C1 segment of cervical spinal cord (tissue), 14 donors: ENCODE measurements around the gene PLEKHG5.
"Not testable (repeated sequence)": the region's sequence is repeated elsewhere in the genome, so short reads cannot be mapped to it uniquely, and the experiment has no call there.

Source experiments
- DNase-seq, 14 donors: peaks; one replicate each; lab custom pipeline; 2025; lab: John Stamatoyannopoulos, UW

The PLEKHG5 gene

GRCh38 chr1:6464514-6464836, 27.0 kb downstream of the PLEKHG5 start:
- DNase-seq = peak in 2 of 14 donors; percentile 15 to 57

- DNase-seq = no peak
These were observed 28.4 kb downstream of the PLEKHG5 start for GRCh38 chr1:6463120-6463412.

- no peak for DNase-seq
These were observed 28.9 kb downstream of the PLEKHG5 start for GRCh38 chr1:6462412-6463119.

- DNase-seq = no peak
These were observed 29.7 kb downstream of the PLEKHG5 start for GRCh38 chr1:6461538-6462411.

GRCh38 chr1:6461051-6461530, 30.4 kb downstream of the PLEKHG5 start:
- DNase-seq = no peak

GRCh38 chr1:6460301-6461050, 31.0 kb downstream of the PLEKHG5 start:
- DNase-seq = no peak

GRCh38 chr1:6459850-6460265, 31.6 kb downstream of the PLEKHG5 start:
- DNase-seq = no peak

GRCh38 chr1:6456800-6457466, 34.5 kb downstream of the PLEKHG5 start:
- no peak for DNase-seq

- DNase-seq = not testable (repeated sequence)
These were observed 35.5 kb downstream of the PLEKHG5 start for GRCh38 chr1:6455752-6456520.

GRCh38 chr1:6454856-6455751, 36.4 kb downstream of the PLEKHG5 start:
- no peak for DNase-seq

- not testable (repeated sequence) for DNase-seq
These were observed 37.3 kb downstream of the PLEKHG5 start for GRCh38 chr1:6453895-6454855.

- no peak for DNase-seq
These were observed 40.5 kb downstream of the PLEKHG5 start for GRCh38 chr1:6450943-6451373.

GRCh38 chr1:6450486-6450885, 41.0 kb downstream of the PLEKHG5 start:
- not testable (repeated sequence) for DNase-seq

GRCh38 chr1:6450005-6450450, 41.4 kb downstream of the PLEKHG5 start:
- no peak for DNase-seq

- DNase-seq = peak in 1 of 14 donors; percentile 4
These were observed 42.5 kb downstream of the PLEKHG5 start for GRCh38 chr1:6448749-6449631.

GRCh38 chr1:6447818-6448748, 43.4 kb downstream of the PLEKHG5 start:
- DNase-seq = no peak
